Gastrocnemius medialis (tissue), 4 donors: Measurements from ENCODE around the gene SLC38A6.

Experiments
- POLR2A ChIP-seq, 2 donors: fragments of 450-650 bp; IDR thresholded peaks; one replicate each; pipeline ENCODE4 v1.6.1; 2017; ENCODE audit warnings: antibody characterized with exemption in 2 of 2, mild to moderate bottlenecking in 2 of 2, moderate library complexity in 2 of 2
- TF ChIP-seq, protein P1 (sequence below), 5 experiments: fragments of 450-650 bp in 3 of 5; fragments of 200-600 bp in 2 of 5; sonication (generic) in 2 of 5; IDR thresholded peaks in 4 of 5; conservative IDR thresholded peaks in 1 of 5; 1 replicate in 4 of 5; 2 replicates in 1 of 5; pipeline ENCODE4 v1.5.1; 2016 to 2019; ENCODE audit warnings: antibody characterized with exemption in 5 of 5, mild to moderate bottlenecking in 3 of 5, moderate library complexity in 3 of 5

DNA sequence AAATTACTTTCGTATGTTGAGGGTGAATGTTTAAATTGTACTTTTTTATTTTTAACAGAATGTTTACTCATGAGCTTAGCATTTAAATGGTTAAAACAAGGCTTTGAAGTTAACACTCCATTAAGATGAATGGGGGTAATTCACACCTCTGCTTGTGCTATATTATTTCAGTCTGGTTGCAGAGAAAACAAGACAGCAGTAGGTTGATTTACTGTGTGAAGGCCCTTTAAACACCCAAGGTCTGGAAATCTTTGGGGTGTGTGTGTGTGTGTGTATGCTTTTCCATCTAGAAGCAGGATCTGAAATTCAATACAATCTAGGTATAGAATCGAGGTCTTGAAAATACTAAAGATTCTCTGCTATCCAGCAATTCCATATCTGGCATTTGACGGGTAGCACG is 83.8 kb downstream of the SLC38A6 start:
- no peak for TF ChIP-seq POLR2A (IDR thresholded peaks at IDR 0.05)
- TF ChIP-seq, protein P1, sequence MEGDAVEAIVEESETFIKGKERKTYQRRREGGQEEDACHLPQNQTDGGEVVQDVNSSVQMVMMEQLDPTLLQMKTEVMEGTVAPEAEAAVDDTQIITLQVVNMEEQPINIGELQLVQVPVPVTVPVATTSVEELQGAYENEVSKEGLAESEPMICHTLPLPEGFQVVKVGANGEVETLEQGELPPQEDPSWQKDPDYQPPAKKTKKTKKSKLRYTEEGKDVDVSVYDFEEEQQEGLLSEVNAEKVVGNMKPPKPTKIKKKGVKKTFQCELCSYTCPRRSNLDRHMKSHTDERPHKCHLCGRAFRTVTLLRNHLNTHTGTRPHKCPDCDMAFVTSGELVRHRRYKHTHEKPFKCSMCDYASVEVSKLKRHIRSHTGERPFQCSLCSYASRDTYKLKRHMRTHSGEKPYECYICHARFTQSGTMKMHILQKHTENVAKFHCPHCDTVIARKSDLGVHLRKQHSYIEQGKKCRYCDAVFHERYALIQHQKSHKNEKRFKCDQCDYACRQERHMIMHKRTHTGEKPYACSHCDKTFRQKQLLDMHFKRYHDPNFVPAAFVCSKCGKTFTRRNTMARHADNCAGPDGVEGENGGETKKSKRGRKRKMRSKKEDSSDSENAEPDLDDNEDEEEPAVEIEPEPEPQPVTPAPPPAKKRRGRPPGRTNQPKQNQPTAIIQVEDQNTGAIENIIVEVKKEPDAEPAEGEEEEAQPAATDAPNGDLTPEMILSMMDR (IDR thresholded peaks at IDR 0.05 in 4 of 5, conservative IDR thresholded peaks at IDR 0.05 in 1 of 5), result no peak
